Activated CD4-positive, alpha-beta memory T cell treated with anti-CD3 and anti-CD28 coated beads for 36 hours (primary cell): ENCODE data around the gene LIN9. TPM values are rescaled to one million over a fixed set of nuclear protein-coding genes. Genes with fewer than 3 reads are reported as not detected.

Source experiments
- CTCF ChIA-PET: fragments of 350-600 bp; sonication (Branson Sonifier 250); formaldehyde crosslinking; loops from one replicate; lab custom pipeline; 2021; ENCODE audit warnings: antibody characterized with exemption, inconsistent platforms; lab: Charles Lee
- POLR2A ChIA-PET: fragments of 350-600 bp; sonication (Branson Sonifier 250); formaldehyde crosslinking; loops from one replicate; lab custom pipeline; 2021; ENCODE audit warnings: antibody characterized with exemption; lab: Charles Lee
- DNase-seq: peaks from one replicate; pipeline ENCODE4 v3.0.0-alpha.2; 2020
- H3K27ac Mint-ChIP-seq: one replicate; pipeline ENCODE4 v1.8.0; 2021; ENCODE audit warnings: mixed read lengths
- H3K27me3 Mint-ChIP-seq: one replicate; pipeline ENCODE4 v1.8.0; 2021; ENCODE audit warnings: mixed read lengths
- H3K36me3 Mint-ChIP-seq: one replicate; pipeline ENCODE4 v1.8.0; 2021; ENCODE audit warnings: mixed read lengths
- H3K4me1 Mint-ChIP-seq: one replicate; pipeline ENCODE4 v1.8.0; 2021; ENCODE audit warnings: low read depth, mixed read lengths
- H3K4me3 Mint-ChIP-seq: one replicate; pipeline ENCODE4 v1.8.0; 2021; ENCODE audit warnings: mild to moderate bottlenecking, mixed read lengths
- H3K9me3 Mint-ChIP-seq: one replicate; pipeline ENCODE4 v1.8.0; 2021; ENCODE audit warnings: mixed read lengths
- intact Hi-C: fragments of 100-400 bp; cut with micrococcal nuclease; formaldehyde crosslinking; loops from one replicate; pipeline ENCODE4 v1.15.1; 2023
- total RNA-seq, 2 experiments: library from RNA; stranded (reverse); gene quantifications; one replicate each; pipeline ENCODE4 v1.2.3, GENCODE V29; 2021

LIN9 gene
- total RNA-seq, 2 experiments from 2014 or later: 9.5 to 9.6 TPM

GRCh38 chr1:226223157-226223785 lies 85.7 kb downstream of the LIN9 start, which contains the start of gene MIXL1:
Gene MIXL1, plus strand, starts transcription at chr1:226223664. Its CDS starts 18 bp downstream, at chr1:226223682.
- Mint-ChIP-seq H3K4me3 (peak within 1 kb of the TSS; percentile 69), H3K36me3 (peaks cover 2% of the 10 kb centered on the region), H3K27me3 (peaks cover 36% of the 10 kb centered on the region), H3K9me3 (no peaks in the 10 kb centered on the region), H3K4me1 (peaks cover 6% of the 10 kb centered on the region), H3K27ac (no peak within 1 kb of the TSS)
- POLR2A ChIA-PET: no interaction called here
- DNase-seq: no peak
- CTCF ChIA-PET: interaction anchor here (0.6 to 1.5 kb wide), 3 partner anchors 97 to 110 kb away, joined by 3 to 4 read pairs (median 4); no protein-coding TSS in a partner anchor
- intact Hi-C loops: no loop called here

- Mint-ChIP-seq H3K9me3 (no peaks in the 10 kb centered on the region), H3K27me3 (peaks cover 36% of the 10 kb centered on the region), H3K36me3 (peaks cover 2% of the 10 kb centered on the region), H3K4me1 (peaks cover 6% of the 10 kb centered on the region), H3K4me3 (no peak overlapping the region), H3K27ac (no peak overlapping the region)
- CTCF ChIA-PET: interaction anchor here (0.6 to 0.7 kb wide), 2 partner anchors 97 to 109 kb away, joined by 3 read pairs; no protein-coding TSS in a partner anchor
- POLR2A ChIA-PET: no interaction called here
- DNase-seq: peak; percentile 21
- intact Hi-C loops: no loop called here
Observed at GRCh38 chr1:226222686-226223085, 86.3 kb downstream of the LIN9 start.

GRCh38 chr1:226220473-226221189 lies 88.3 kb downstream of the LIN9 start:
- intact Hi-C loops: no loop called here
- DNase-seq: no peak
- Mint-ChIP-seq H3K9me3 (no peaks in the 10 kb centered on the region), H3K27me3 (peaks cover 32% of the 10 kb centered on the region), H3K27ac (no peak overlapping the region), H3K4me1 (peaks cover 6% of the 10 kb centered on the region), H3K4me3 (no peak overlapping the region), H3K36me3 (peaks cover under 1% of the 10 kb centered on the region)
- ChIA-PET POLR2A (no interaction called here), CTCF (no interaction called here)

GRCh38 chr1:226217273-226217672 lies 91.7 kb downstream of the LIN9 start:
- CTCF ChIA-PET: no interaction called here

GRCh38 chr1:226216056-226216455 lies 92.9 kb downstream of the LIN9 start:
- POLR2A ChIA-PET: no interaction called here
- DNase-seq: no peak
- Mint-ChIP-seq H3K4me1 (no peaks in the 10 kb centered on the region), H3K27ac (no peak overlapping the region), H3K27me3 (peaks cover 3% of the 10 kb centered on the region), H3K4me3 (no peak overlapping the region), H3K9me3 (no peaks in the 10 kb centered on the region), H3K36me3 (no peaks in the 10 kb centered on the region)
- CTCF ChIA-PET: no interaction called here
- intact Hi-C loops: no loop called here

More at GRCh38 chr1:226217273-226217672, 91.7 kb downstream of the LIN9 start:
- Mint-ChIP-seq H3K27ac (no peak overlapping the region), H3K27me3 (peaks cover 8% of the 10 kb centered on the region), H3K36me3 (no peaks in the 10 kb centered on the region), H3K4me3 (no peak overlapping the region), H3K4me1 (no peaks in the 10 kb centered on the region), H3K9me3 (no peaks in the 10 kb centered on the region)
- DNase-seq: no peak
- POLR2A ChIA-PET: no interaction called here
- intact Hi-C loops: no loop called here

- ChIA-PET POLR2A (no interaction called here), CTCF (interaction anchor here (0.5 to 1.7 kb wide), 2 partner anchors 18 to 43 kb away, joined by 3 to 4 read pairs; no protein-coding TSS in a partner anchor)
- DNase-seq: no peak
- intact Hi-C loops: no loop called here
- H3K27me3 Mint-ChIP-seq: peaks cover 3% of the 10 kb centered on the region
- H3K9me3 Mint-ChIP-seq: no peaks in the 10 kb centered on the region
- no peak overlapping the region for H3K4me3 Mint-ChIP-seq
- H3K27ac Mint-ChIP-seq: no peak overlapping the region
- H3K4me1 Mint-ChIP-seq: no peaks in the 10 kb centered on the region
- no peaks in the 10 kb centered on the region for H3K36me3 Mint-ChIP-seq
Observed at GRCh38 chr1:226215239-226215638, 93.7 kb downstream of the LIN9 start.

GRCh38 chr1:226212545-226212944 lies 96.4 kb downstream of the LIN9 start:
- ChIA-PET CTCF (no interaction called here), POLR2A (no interaction called here)
- intact Hi-C loops: no loop called here
- Mint-ChIP-seq H3K4me3 (no peak overlapping the region), H3K27me3 (no peaks in the 10 kb centered on the region), H3K36me3 (no peaks in the 10 kb centered on the region), H3K4me1 (no peaks in the 10 kb centered on the region), H3K9me3 (no peaks in the 10 kb centered on the region), H3K27ac (no peak overlapping the region)
- no peak for DNase-seq

- CTCF ChIA-PET: interaction anchor here (1.0 to 1.8 kb wide), 2 partner anchors 14 to 86 kb away, joined by 4 to 5 read pairs; no protein-coding TSS in a partner anchor
- peaks cover 3% of the 10 kb centered on the region for H3K27me3 Mint-ChIP-seq
- POLR2A ChIA-PET: no interaction called here
- no peak for DNase-seq
- intact Hi-C loops: no loop called here
- H3K4me1 Mint-ChIP-seq: no peaks in the 10 kb centered on the region
- no peak overlapping the region for H3K4me3 Mint-ChIP-seq
- no peaks in the 10 kb centered on the region for H3K9me3 Mint-ChIP-seq
- H3K27ac Mint-ChIP-seq: no peak overlapping the region
- H3K36me3 Mint-ChIP-seq: no peaks in the 10 kb centered on the region
Observed at GRCh38 chr1:226211181-226211821, 97.7 kb downstream of the LIN9 start.

DNA sequence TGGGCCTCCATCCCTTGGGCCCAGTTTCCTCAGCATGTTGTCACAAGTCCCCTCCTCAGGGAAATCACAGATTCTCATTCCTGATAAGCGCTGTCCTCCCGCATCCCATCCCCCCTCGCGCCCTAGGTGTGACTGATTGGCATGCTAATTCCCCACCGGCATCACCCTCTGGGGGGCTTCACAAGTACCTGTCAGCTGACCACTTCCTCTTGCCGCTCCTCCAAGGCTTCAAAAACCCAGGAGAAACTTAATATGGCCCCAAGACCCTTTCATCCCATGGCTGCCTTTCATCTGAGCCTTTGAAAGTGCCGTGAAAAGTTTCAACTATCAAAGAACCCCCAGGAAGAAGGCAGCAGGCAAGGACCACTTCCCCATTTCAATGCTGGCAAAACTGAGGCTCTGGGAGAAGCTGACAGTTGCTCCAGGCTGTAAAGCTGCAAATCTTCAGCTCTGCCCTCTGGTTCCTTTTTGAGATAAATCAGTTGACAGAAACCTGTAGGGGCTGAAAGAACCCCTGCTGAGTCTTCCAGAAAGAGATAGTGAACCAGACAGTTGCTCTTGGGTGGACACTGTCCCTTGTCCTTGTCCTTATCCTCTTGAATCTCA lies 98.3 kb downstream of the LIN9 start:
- Mint-ChIP-seq H3K9me3 (no peaks in the 10 kb centered on the region), H3K36me3 (no peaks in the 10 kb centered on the region), H3K27me3 (peaks cover 3% of the 10 kb centered on the region), H3K4me3 (no peak overlapping the region), H3K27ac (no peak overlapping the region), H3K4me1 (no peaks in the 10 kb centered on the region)
- POLR2A ChIA-PET: no interaction called here
- no peak for DNase-seq
- CTCF ChIA-PET: interaction anchor here (1.0 to 1.8 kb wide), 2 partner anchors 14 to 85 kb away, joined by 4 to 5 read pairs; no protein-coding TSS in a partner anchor
- intact Hi-C loops: no loop called here

GRCh38 chr1:226209307-226210059 lies 99.5 kb downstream of the LIN9 start:
- ChIA-PET CTCF (no interaction called here), POLR2A (no interaction called here)
- intact Hi-C loops: no loop called here
- Mint-ChIP-seq H3K27me3 (peaks cover 3% of the 10 kb centered on the region), H3K9me3 (no peaks in the 10 kb centered on the region), H3K36me3 (no peaks in the 10 kb centered on the region), H3K27ac (no peak overlapping the region), H3K4me1 (no peaks in the 10 kb centered on the region), H3K4me3 (no peak overlapping the region)
- DNase-seq: no peak

- no peaks in the 10 kb centered on the region for H3K4me1 Mint-ChIP-seq
- H3K27me3 Mint-ChIP-seq: peaks cover 5% of the 10 kb centered on the region
- H3K4me3 Mint-ChIP-seq: no peak overlapping the region
- ChIA-PET POLR2A (no interaction called here), CTCF (no interaction called here)
- intact Hi-C loops: no loop called here
- no peaks in the 10 kb centered on the region for H3K9me3 Mint-ChIP-seq
- no peaks in the 10 kb centered on the region for H3K36me3 Mint-ChIP-seq
- no peak for DNase-seq
- H3K27ac Mint-ChIP-seq: no peak overlapping the region
Observed at GRCh38 chr1:226207048-226207447, 101.9 kb downstream of the LIN9 start.
